GM08714 (cell line): Measurements from ENCODE around the gene LGALS9B.
"Not testable (repeated sequence)": the region's sequence is repeated elsewhere in the genome, so short reads cannot be mapped to it uniquely, and the experiment has no call there.

Source experiments
- H3K4me3 ChIP-seq: fragments of 200-500 bp; sonication (Bioruptor generic); 2 replicates; pipeline ENCODE4 v1.5.1; 2014; ENCODE audit warnings: mild to moderate bottlenecking, low read length, inconsistent platforms

The LGALS9B gene

GRCh38 chr17:20466999-20467398 is 340 bp downstream of the LGALS9B start:
- H3K4me3 ChIP-seq = not testable (repeated sequence)

- H3K4me3 ChIP-seq = not testable (repeated sequence)
These were observed 786 bp downstream of the LGALS9B start for GRCh38 chr17:20466553-20466952.

DNA sequence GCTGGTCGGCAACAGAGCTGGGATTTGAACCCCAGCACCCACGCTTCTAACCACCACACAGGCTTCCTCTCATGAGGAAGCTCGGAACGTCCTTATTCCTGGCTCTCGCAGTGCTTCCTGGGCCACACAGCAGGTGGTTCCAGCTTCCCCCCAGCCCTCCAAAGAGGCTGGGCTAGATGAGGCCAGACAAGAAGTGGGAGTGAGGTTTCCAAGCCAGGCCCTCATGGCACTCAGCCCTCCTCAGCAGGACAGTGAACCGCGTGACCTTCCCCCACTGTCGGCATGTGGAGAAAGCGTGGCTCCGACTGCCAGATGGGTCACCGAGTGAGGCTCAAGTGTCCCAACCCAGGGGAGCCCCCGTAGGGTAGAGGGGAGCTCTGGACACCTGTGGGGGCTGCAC is 1.8 kb downstream of the LGALS9B start:
- H3K4me3 ChIP-seq = not testable (repeated sequence)

DNA sequence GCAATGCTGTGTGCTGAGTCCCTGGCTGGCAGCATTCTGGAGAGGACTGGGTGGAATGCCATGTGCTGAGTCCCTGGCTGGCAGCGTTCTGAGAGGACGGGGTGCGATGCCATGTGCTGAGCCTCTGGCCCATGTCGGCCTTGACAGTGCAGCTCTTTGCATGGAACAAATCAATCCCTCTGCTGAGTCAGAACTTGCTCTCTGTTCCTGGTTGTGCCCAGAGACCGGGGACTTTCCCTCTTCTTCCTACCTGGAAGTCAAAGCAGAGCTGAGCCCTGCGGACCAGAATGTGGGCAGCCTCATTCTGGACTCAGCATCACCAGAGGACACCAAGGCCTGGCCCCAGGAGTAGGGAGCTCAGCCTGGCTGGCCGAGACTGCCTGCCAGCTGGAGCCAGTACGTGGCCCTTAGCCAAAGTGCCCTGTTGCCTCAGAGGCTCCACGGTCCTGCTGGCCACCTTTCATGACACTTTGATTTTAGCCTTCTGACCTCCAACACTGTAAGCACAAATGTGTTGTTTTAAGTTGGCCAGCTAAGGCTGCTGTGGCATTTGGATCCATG is 2.4 kb downstream of the LGALS9B start:
- H3K4me3 ChIP-seq = not testable (repeated sequence)

GRCh38 chr17:20462158-20462557 is 5.2 kb downstream of the LGALS9B start:
- H3K4me3 ChIP-seq = not testable (repeated sequence)

DNA sequence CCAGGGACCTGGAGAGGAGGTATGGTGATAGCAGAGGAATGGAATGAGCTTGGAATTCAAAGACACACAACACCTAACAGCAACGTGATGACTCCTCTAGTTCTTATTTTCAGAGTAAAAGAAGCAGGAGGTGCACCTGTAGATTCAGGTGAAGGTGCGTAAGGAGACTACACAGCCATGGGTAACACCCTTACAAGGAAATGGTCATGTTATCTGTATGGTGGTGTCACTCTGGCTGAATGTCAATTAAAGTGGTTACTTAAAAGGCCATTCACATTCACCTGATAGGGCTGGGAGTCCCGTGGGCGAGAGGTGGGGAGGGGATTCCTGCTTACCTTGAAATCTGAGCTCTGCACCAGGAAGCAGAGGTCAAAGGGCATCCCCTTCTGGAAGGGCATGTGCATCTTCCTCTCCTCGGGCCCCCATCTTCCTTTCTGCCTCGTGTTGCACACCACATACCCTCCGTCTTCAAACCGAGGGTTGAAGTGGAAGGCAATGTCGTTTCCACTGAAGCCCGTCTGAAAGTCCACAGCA is 9.4 kb downstream of the LGALS9B start:
- H3K4me3 ChIP-seq = not testable (repeated sequence)

GRCh38 chr17:20455106-20455505 is 12.2 kb downstream of the LGALS9B start:
- not testable (repeated sequence) for H3K4me3 ChIP-seq

- not testable (repeated sequence) for H3K4me3 ChIP-seq
These were observed 13.4 kb downstream of the LGALS9B start for GRCh38 chr17:20453820-20454434.

DNA sequence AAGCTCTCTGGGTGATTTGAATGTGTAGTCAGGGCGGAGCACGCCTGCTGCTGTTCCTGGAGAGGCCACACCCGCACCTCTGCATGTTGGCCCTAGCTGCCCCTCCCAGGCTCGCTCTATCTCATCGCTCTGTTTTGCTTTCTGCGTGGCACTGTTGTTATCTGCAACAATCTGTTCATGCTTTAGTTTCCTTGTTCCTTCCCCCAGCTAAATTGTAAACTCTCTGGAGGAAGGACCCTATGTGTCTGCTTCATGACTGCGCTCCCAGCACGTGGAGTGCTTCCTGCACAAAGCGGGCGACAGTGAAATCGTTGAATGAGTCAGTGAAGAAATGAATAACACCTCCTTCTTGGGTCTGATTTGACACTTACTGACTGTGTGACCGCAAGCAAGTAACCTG is 16.5 kb downstream of the LGALS9B start:
- H3K4me3 ChIP-seq = not testable (repeated sequence)

DNA sequence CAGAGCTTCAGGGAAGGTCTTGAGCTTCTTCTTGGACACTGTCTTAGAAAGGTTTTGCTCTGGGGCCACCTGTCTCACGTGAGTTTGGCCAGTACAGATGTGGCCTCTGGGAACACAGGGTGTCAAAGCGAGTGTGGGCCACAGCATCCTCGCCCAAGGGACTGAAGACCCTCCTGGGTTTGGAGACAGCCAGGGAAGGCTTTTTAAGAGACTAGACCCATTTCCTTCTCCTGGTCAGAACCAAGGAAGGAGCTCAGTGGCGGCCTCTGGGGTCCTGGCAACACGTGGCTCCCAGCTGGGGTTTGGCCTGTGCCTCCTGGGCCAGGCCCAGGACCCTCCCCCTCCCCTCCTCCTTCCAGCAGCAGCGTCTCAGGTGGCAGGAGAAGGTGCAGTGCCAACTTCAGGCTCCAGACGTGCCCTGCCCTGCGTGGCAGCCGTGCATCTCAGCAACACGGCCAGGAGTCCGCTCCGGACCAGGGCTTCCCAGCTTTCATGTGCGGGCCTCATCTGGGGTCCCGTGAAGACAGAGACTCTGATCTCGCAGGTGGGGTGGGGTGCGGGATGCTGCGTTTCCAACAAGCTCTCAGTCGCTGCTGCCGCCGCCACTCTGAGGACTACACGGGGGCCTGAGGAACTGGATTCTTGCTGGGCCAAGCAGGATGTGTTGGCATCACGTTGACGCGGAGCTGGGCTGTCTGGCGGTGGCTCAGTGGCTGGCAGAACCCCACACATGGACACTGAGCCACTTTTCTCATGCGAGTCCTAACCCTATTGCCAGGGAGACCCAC is 19.6 kb downstream of the LGALS9B start:
- not testable (repeated sequence) for H3K4me3 ChIP-seq

- H3K4me3 ChIP-seq = not testable (repeated sequence)
These were observed 20.4 kb downstream of the LGALS9B start for GRCh38 chr17:20446895-20447294.

- not testable (repeated sequence) for H3K4me3 ChIP-seq
These were observed 22.6 kb downstream of the LGALS9B start for GRCh38 chr17:20444581-20445236.

DNA sequence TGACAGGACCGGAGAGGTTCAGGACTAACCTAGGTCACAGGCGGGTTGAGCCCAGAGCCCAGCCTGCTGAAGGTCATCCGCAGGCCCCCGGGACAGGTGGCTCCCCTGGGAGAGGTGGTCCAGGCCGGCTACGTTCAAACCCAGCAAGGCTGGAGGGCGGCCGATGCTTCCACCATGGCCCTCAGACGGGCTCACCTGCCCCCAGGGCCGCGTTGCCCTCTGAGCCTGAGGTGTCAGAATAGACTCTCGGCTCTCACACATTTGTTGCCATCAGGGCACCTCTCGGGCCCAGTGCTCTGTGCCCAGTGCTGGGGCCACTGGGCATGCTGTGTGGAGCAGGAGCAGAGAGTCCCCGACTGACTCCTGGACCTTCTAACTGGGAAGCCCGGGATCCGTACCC is 23.2 kb downstream of the LGALS9B start:
- not testable (repeated sequence) for H3K4me3 ChIP-seq

GRCh38 chr17:20443632-20444031 is 23.7 kb downstream of the LGALS9B start:
- not testable (repeated sequence) for H3K4me3 ChIP-seq

DNA sequence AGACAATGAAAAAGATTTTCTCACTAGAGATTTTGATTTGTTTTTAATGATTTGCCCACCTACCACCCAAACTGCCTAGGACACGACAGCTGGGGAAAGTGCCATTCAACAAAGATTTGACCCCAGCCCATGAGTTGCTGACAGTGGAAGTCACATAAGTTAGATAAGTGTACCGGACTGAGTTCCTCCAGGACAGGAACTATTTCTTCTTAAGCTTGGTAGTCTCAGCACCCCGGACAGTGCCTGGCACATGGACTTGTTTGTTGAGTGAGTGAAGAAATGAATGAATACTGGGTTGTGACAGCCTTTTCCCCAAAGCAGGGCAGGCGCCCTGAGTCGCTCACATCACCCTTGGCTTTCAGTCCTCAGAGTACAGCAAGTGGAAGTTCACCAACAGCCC is 26.7 kb downstream of the LGALS9B start:
- not testable (repeated sequence) for H3K4me3 ChIP-seq

- not testable (repeated sequence) for H3K4me3 ChIP-seq
These were observed 32.2 kb downstream of the LGALS9B start for GRCh38 chr17:20435166-20435565.

DNA sequence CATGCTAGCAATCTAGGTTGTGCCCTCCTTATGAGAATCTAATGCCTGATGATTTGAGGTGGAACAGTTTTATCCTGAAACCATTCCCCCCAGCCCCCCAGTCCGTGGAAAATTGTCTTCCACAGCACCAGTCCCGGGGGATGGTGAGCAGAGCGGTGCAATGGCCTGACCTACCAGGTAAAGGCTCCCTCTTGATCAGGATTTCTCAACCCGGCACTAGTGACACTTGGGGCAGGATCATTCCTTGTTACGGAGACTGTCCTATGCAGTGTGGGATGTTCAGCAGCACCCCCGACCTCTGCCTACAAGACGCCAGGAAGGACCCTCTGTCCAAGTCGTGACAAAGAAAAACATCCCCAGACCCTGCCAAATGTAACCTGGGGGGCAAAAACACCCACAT is 34.0 kb downstream of the LGALS9B start:
- H3K4me3 ChIP-seq = not testable (repeated sequence)

- not testable (repeated sequence) for H3K4me3 ChIP-seq
These were observed 40.1 kb downstream of the LGALS9B start for GRCh38 chr17:20427264-20427663.

DNA sequence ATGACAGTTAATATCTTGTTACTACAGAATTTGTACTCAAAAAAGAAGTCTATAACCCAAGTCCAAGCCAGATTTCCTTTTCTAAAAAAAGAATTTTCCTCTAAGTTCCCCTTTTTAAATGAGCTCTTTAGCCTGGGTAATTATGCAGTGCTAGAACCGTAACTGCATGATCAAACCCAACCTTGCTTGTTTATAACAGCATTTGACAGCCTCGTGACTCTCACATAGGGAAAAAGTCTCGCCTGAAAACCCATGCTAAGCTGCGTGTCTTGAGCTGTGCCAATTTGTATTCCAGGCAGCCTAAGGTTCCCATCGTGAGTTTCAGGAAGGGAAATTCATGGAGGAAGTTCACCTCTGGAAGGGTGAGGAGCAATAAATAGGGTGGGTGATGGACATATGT is 44.5 kb downstream of the LGALS9B start:
- not testable (repeated sequence) for H3K4me3 ChIP-seq

GRCh38 chr17:20418838-20419237 is 48.5 kb downstream of the LGALS9B start:
- not testable (repeated sequence) for H3K4me3 ChIP-seq

GRCh38 chr17:20417492-20418080 is 49.8 kb downstream of the LGALS9B start:
- not testable (repeated sequence) for H3K4me3 ChIP-seq
